ENCODE results near the gene ZBBX.
A peak's percentile ranks its signal among the peaks of the same experiment; 100 is the strongest.
"Not testable (repeated sequence)": the region's sequence is repeated elsewhere in the genome, so short reads cannot be mapped to it uniquely, and the experiment has no call there.

The ZBBX gene

GRCh38 chr3:167380004-167380689 lies at the start of gene ZBBX:
Gene ZBBX (minus strand): TSS chr3:167380297. CDS start chr3:167372901, 7,396 bp downstream.
- DNase-seq (ENCODE audit: low spot score): peak; percentile 65

GRCh38 chr3:167426962-167427361 lies 46.9 kb upstream of the ZBBX start:
- not testable (repeated sequence) for DNase-seq (ENCODE audit: low spot score)

GRCh38 chr3:167422396-167422795 lies 42.3 kb upstream of the ZBBX start:
- DNase-seq (ENCODE audit: low spot score): not testable (repeated sequence)

GRCh38 chr3:167409611-167410010 lies 29.5 kb upstream of the ZBBX start:
- DNase-seq (ENCODE audit: low spot score): no peak

DNA sequence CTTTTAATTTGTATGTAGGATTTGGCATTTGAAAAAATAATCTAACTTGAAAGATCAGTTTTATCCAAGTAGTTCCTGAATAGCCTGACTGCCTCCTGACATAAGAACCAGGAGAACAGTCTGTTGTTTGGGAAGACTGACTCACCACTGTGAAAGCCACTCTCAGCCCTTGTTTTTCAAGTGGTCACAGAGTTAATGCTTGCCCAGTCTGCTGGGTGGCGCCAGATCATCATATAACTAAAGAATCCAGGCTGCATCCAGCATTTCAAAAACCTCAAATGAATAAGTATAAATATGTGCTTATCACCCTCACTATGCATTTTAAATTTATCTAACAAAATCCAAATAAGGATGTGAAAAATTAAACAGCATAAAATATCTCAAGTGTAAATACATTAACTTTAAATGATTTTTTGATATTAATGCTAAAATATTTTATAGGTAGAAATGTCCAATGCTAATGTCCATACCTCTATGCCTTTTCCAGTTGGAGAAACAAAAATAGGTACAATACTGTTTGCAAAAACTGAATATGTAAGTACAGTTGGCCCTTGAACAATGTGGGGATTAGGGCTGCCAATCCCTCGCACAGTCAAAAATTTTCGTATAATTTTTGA lies 26.9 kb upstream of the ZBBX start:
- no peak for DNase-seq (ENCODE audit: low spot score)

DNA sequence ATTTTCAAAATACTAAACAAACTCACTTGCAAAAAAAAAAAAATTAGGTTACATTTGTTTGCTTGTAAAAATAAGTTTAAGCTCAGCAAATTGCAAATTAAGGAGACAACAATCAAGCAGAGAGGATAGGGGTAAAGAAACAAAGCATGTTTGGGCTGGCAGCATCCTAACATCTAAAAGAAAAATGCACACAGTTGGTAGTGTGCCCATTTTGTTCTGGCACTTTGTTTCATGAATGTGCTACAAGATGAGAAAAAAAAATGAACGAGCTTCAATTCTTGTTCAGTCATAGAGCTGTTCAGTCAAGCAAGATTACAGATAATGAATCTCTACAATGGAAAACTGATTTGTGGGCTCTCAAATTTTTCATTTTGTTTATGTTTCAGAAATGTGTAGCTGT lies 17.7 kb upstream of the ZBBX start:
- no peak for DNase-seq (ENCODE audit: low spot score)

DNA sequence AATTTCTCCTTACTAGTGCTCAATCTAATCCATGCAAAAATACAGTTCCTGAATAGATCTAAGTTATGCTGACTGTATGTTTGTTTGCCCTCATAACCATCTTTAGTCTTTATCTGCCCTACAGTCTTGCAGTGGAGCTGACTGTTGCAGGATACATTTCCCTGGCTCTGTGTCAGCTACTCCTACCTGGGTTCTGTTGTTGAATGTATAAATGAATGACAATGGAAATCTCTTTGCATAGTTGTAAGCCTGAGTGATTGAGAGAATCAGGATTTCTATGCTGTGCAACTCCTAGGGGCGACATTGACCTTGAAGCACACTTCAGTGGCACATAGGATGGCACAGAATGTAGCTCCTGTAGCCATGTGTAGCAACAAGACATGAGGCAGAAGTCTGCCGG lies 16.0 kb upstream of the ZBBX start:
- DNase-seq (ENCODE audit: low spot score): no peak

GRCh38 chr3:167394003-167394402 lies 13.9 kb upstream of the ZBBX start:
- DNase-seq (ENCODE audit: low spot score): no peak

DNA sequence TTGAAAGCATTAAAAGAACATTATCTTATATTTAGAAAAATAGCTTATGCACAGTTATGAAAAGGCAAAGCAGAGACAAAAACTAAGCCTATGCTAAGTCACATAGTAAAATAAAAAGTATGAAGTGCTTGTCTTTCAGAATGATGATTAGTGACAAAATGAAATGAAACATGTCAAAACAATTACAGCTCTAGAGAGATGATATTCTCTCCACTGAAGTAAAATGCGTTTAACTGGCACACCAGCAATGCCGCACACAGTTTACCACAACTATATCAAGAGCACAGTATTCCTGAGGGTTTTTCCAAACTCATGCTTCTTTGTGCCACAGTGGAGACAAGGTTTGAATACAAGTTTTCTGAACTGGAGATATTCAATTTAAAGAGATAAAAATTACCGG lies 2.1 kb upstream of the ZBBX start:
- DNase-seq (ENCODE audit: low spot score): no peak

- no peak for DNase-seq (ENCODE audit: low spot score)
Observed at GRCh38 chr3:167375478-167375877, 4.6 kb downstream of the ZBBX start.

DNA sequence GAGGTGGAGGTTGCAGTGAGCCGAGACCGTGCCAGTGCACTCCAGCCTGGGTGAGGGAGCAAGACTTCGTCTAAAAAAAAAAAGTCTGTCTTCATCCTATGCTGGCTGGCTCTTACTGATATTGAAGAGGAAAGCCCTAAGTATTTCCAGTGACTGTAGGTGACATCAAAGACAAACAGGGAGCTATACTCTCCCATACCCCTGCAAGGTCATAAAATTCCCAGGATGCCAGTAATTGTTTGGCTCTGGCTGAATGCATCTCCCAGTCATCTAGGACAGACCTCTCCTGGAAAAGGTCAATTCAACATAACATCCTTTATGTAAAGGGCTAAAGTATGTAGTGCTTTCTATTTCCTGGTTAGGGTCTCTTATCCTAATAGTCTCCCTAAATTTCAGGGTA lies 8.0 kb downstream of the ZBBX start:
- DNase-seq (ENCODE audit: low spot score): no peak

DNA sequence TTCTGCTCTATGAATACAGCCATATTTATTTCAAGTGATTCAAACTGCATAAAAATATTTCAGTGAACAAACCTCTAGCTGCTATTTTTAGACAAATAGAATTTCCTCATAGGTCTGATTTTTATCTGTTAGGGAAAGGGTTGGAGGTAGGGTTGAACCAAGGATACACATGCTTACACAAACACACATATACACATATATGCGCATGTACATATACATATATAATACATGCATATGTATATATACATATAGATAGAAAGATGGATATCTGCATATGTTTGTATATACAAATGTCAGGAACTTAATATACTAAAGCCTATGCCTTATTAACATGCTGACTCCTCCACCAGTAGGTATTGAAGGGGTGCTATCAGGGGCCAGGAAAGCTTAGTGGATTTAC lies 18.1 kb downstream of the ZBBX start:
- no peak for DNase-seq (ENCODE audit: low spot score)

DNA sequence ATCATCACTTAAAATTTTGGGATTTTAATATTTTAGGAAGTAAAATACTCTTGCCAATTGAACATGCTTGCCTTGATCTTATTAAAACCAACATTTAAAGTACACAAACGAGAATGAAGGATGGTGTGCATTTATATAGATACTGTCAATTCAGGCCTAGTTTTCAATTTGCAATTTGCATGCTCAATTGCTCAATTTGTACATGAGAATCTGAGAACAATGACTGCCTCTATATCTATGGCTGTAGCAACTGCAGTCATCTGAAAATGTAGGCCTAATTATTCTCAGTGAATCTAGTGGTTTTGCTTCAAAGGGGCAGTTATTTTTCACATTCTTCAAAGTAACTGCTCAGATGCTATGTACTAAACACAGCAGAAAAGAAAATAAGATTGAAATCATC lies 18.8 kb downstream of the ZBBX start:
- DNase-seq (ENCODE audit: low spot score): no peak

- DNase-seq (ENCODE audit: low spot score): no peak
Observed at GRCh38 chr3:167355446-167355845, 24.7 kb downstream of the ZBBX start.

GRCh38 chr3:167354751-167355150 lies 25.3 kb downstream of the ZBBX start:
- no peak for DNase-seq (ENCODE audit: low spot score)

DNA sequence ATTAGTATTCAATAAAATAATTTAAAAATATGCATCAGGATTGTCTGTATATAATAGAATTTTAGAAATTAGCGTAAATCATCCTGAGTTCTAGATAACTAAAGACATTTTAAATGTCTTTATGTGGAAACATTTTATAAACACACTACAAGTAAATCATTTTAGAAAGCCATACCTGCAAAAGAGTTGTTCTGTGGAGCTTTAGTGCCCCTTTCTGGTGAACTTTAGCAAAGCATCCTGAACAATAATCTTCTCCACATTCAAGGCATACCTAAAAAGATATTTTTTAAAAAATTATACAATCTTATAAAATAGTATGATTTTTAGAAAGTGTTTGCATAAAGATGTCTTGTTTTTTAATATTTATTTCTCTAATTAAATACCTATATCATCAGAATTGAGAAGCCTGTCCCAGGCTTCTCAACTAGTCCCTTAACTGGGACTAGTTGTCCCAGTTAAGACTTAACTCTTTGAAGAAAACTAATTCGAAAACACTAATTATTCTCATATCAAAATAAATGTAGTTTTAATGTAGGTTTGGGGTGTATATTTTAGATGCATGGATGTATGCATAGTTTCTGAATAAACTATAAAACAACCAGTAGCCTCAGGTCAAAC lies 29.7 kb downstream of the ZBBX start:
- DNase-seq (ENCODE audit: low spot score): no peak

GRCh38 chr3:167346171-167346570 lies 33.9 kb downstream of the ZBBX start:
- no peak for DNase-seq (ENCODE audit: low spot score)

- DNase-seq (ENCODE audit: low spot score): no peak
Observed at GRCh38 chr3:167330993-167331785, 48.9 kb downstream of the ZBBX start.

DNA sequence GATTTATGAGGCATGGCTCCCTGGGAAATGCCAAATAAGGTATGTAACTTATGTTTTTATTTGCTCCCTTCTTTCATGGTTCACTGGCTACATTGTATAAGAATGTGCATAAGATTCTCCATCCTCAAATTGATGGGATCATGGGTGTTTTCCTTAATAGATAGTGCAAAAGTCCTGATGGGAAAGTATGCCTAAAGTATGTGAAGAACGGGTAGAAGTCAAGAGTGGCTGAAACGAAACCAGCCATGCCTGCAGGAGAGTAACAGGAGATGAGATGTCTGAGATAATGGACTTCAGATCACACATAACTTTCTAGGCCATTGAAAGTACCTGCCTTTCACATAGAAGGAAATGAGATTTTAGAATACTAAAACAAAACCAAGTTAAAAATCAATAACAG lies 56.5 kb downstream of the ZBBX start:
- DNase-seq (ENCODE audit: low spot score): no peak

DNA sequence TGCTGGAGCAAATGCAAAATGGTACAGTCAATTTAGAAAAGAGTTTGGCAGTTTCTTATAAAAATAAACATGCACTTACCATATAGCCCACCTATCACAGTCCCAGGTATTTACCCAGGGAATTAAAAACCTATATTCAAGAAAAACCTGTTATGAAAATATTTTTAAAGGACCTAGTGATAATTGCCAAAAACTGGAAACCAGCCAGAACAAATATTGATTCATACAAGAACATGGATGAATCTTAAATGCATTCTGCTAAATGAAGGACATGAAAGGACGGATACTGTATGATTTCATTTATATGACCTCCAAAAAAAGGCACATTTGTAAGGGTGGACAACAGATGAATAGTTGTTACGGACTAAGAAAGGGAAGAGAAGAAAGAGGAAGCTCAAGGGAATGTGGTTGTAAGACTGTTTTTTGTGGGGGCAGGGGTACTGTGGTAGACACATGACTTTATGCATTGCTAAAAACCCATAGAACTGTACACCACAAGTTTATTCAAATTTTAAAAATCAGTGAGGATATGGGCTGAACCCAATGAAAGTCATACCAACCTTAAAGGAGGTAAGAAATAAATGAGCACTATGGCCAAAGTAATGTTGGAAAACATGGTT lies 61.0 kb downstream of the ZBBX start:
- no peak for DNase-seq (ENCODE audit: low spot score)

DNA sequence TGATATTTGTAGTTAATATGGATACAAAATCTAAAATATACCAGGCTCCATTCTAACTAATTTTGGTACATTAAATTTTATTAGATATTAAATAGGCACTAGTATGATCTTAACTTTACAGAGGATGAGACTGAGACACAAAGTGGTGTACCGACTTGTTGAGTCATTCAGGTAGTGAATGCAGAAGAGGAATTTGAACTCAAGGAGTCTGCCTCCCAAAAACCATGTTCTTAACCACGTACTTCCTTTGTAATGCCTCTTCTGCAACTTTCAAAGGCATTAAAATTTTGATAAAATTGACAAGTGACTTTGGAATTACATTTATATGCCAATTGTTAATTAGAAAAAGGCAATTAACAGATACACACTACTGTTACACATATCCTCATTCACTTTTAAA lies 61.8 kb downstream of the ZBBX start:
- no peak for DNase-seq (ENCODE audit: low spot score)

- no peak for DNase-seq (ENCODE audit: low spot score)
Observed at GRCh38 chr3:167306319-167306718, 73.8 kb downstream of the ZBBX start.

Measured in hematopoietic multipotent progenitor cell treated with erythropoietin and hydrocortisone succinate and interleukin-3 and kit ligand, for 17 days (in vitro differentiated cells).